Omental fat pad (tissue), 4 donors: ENCODE measurements around the gene CTSK. TPM values are rescaled to one million over a fixed set of nuclear protein-coding genes. Genes with fewer than 3 reads are reported as not detected.
A peak's percentile ranks its signal among the peaks of the same experiment; 100 is the strongest.
"Not testable (repeated sequence)": the region's sequence is repeated elsewhere in the genome, so short reads cannot be mapped to it uniquely, and the experiment has no call there.

Experiments
- ATAC-seq: fragments of 150-250 bp; one replicate; pipeline ENCODE4 v1.9.1; 2016; ENCODE audit warnings: mild to moderate bottlenecking, moderate library complexity; ENCODE audit not compliant: low FRiP score
- DNase-seq: peaks from one replicate; pipeline ENCODE4 v3.0.0-alpha.2; 2019; ENCODE audit warnings: low spot score
- total RNA-seq, 4 donors: library from RNA; depleted of rRNA; stranded (reverse); fragments of >200 nt; gene quantifications; one replicate each; pipeline ENCODE4 v1.1.0, GENCODE V29; 2016
- TF ChIP-seq, protein P1 (sequence below), 3 donors: fragments of 450-650 bp; IDR thresholded peaks; one replicate each; pipeline ENCODE4 v1.5.1; 2016 to 2017; ENCODE audit warnings: antibody characterized with exemption in 3 of 3, mild to moderate bottlenecking in 3 of 3, moderate library complexity in 2 of 3

The CTSK gene
- 10 to 100 TPM; 41.2 to 74.5 (median 59.6) TPM for total RNA-seq

DNA sequence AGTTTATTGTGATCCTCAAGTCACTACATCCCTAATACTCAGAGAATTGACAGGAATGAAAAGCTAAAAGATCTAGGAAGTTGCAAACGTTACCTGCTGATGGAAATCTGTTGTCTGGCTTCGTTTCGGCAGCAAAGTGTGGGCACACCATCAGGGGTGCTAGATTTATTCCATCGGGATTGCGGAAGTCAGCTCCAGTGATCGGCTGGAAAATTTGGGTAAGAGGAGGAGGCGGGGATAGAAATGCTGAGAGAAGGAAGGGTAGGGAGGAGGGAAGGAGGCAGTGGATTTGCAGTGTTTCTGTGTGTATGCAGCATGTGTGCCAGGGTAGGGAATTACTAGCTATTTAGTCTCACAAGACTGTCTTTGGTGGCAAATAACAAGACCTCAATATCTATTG is at the start of gene CTSK:
CTSK (minus strand) TSS at position 140 of the 400 bp plus-strand sequence. CDS start 1,455 bp downstream, outside the sequence.
- TF ChIP-seq, protein P1, sequence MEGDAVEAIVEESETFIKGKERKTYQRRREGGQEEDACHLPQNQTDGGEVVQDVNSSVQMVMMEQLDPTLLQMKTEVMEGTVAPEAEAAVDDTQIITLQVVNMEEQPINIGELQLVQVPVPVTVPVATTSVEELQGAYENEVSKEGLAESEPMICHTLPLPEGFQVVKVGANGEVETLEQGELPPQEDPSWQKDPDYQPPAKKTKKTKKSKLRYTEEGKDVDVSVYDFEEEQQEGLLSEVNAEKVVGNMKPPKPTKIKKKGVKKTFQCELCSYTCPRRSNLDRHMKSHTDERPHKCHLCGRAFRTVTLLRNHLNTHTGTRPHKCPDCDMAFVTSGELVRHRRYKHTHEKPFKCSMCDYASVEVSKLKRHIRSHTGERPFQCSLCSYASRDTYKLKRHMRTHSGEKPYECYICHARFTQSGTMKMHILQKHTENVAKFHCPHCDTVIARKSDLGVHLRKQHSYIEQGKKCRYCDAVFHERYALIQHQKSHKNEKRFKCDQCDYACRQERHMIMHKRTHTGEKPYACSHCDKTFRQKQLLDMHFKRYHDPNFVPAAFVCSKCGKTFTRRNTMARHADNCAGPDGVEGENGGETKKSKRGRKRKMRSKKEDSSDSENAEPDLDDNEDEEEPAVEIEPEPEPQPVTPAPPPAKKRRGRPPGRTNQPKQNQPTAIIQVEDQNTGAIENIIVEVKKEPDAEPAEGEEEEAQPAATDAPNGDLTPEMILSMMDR (IDR thresholded peaks at IDR 0.05): no peak
- ATAC-seq: peak; percentile 51
- no peak for DNase-seq

DNA sequence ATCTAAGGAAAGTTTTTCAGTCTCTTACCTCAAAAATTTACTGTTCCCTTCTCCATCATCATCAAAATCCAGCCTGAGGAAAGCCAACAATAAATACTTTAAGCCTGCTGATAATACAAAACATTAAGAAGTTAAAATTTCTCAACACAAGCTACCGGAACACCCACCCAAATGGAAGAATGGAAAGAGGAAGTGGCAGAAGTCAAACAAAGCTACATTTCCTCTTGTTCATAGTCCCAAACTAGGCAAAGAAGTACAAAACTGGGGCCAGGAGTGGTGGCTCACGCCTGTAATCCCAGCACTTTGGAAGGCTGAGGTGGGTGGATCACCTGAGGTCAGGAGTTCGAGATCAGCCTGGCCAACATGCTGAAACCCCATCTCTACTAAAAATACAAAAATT is 44.7 kb upstream of the CTSK start:
- ATAC-seq, DNase-seq: not testable (repeated sequence)

DNA sequence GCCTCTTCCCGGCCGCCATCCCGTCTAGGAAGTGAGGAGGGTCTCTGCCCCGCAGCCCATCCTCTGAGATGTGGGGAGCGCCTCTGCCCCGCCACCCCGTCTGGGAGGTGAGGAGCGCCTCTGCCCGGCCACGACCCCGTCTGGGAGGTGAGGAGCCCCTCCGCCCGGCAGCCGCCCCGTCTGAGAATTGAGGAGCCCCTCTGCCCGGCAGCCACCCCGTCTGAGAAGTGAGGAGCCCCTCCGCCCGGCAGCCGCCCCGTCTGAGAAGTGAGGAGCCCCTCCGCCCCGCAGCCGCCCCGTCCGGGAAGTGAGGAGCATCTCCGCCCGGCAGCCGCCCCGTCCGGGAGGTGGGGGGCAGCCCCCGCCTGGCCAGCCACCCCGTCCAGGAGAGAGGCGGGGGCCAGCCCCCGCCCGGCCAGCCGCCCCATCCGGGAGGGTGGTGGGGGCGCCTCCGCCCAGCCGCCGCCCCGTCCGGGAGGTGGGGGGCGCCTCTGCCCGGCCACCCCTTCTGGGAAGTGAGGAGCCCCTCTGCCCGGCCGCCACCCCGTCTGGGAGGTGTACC is 42.8 kb upstream of the CTSK start:
- DNase-seq: not testable (repeated sequence)

DNA sequence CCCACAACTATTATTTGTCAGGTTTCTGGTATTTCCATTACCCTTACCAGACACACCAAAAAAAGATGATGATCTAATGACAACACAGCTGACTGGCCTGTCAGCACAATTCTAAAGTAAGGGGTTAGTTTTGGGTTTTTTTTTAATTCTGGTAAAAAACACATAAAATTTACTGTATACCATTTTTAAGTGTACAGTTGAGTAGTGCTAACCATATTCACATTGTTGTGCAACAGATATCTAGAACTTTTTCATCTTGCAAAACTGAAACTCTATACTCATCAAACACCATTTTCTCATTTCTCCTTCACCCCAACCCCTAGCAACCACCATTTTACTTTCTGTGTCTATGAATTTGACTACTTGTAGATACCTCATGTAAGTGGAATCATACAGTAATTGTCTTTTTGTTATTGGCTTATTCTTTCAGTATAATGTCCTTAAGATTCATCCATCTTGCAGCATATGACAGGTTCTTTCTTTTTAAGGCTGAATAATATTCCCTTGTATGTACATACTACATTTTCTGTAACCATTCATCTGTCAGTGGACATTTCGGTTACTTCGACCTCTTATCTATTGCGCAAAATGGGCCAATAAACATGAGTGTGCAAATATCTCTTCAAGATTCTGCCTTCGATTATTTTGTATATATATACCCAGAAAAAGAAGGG is 38.5 kb upstream of the CTSK start:
- TF ChIP-seq, protein P1 (IDR thresholded peaks at IDR 0.05): no peak
- ATAC-seq: no peak
- DNase-seq: no peak

More for the DNA sequence above, 42.8 kb upstream of the CTSK start:
- not testable (repeated sequence) for ATAC-seq

DNA sequence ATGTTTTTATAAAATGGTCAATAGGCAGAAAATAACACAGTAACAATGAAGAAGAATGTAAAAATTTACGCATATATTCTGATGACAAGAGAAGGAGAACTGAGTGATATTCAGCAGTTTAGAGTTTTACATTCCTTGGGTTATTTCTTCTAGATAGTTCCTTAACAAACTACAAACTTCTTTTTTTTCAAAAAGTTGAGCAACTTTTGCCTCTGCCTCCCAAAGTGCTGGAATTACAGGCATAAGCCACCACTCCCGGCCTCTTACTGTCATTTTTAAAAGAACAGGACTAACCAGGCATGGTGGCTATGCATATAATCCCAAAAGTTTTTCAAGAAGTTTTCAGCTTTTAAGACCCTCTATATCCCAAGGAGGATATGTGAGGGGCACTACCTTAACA is 35.4 kb upstream of the CTSK start:
- no peak for ATAC-seq
- no peak for DNase-seq

DNA sequence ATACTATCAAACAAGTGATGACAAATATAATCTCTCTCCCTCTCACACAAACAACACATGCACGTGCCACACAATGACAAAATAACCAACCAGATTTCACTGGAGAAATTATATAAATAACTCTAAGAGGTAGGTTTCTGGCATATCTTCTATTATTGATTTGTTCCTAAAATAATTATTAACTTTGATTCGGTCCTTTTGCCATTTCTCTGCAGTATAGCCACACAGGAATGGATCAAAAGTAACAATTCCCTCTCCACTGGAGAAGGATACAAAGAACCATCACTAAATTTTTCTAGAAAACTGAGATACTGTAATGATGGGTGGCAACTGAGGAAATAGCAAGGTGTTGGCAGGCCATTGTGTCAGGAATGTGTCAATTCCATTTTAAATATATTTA is 34.9 kb upstream of the CTSK start:
- TF ChIP-seq, protein P1 (IDR thresholded peaks at IDR 0.05): no peak
- ATAC-seq: no peak
- no peak for DNase-seq

More for the DNA sequence above, 35.4 kb upstream of the CTSK start:
- TF ChIP-seq, protein P1 (IDR thresholded peaks at IDR 0.05): no peak

DNA sequence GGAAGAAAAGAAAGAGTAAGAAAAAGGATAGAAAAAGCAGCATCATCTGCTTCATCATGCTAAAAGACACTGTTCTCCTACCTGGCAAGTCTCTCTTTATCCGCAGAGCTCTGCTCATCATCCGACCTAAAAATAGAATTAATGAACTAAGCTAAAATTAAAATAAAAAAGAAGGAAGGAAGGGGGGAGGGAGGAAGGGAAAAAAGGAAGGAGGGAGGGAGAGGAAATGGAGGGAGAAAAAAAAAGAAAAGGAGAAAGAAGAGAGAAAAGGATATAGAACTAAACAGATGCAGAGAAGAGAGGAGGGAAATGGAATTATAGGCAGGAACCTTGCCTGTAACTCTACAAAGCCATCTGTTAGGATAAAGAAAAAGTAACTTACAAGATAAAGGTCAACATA is 34.3 kb upstream of the CTSK start:
- no peak for ATAC-seq
- no peak for DNase-seq

DNA sequence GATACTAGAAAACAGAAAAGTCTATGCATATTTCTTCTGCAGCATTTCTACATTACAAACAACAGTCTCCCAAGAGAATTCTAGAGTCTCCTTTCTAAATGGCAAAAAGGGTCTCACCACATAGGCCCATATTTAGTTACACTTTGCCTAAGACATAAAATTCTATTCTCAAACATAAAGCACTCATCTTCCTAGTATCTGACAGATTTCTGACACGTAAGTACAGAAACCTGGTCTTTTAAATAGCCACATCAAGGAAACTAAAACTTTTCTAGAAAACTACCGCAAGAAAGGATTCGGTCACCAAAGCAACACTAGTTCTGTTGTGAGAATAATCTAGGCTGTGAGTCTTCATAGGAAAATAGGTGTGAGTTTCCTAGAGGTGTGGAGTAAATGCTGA is 33.6 kb upstream of the CTSK start:
- DNase-seq (no peak), ATAC-seq (no peak)
- TF ChIP-seq, protein P1 (IDR thresholded peaks at IDR 0.05): no peak

More for the DNA sequence above, 34.3 kb upstream of the CTSK start:
- TF ChIP-seq, protein P1 (IDR thresholded peaks at IDR 0.05): no peak

DNA sequence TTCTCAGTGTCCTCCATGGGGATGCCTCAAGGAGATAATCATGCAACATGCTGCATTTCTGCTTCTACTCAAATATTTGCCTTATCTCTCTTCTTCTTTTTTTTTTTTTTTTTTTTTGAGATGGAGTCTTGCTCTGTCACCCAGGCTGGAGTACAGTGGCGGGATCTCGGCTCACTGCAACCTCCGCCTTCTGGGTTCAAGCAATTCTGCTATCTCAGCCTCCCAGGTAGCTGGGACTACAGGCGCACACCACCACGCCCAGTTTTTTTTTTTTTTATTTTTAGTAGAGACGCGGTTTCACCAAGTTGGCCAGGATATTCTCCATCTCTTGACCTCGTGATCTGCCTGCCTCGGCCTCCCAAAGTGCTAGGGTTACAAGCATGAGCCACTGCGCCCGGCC is 32.8 kb upstream of the CTSK start:
- ATAC-seq, DNase-seq: not testable (repeated sequence)
